Breast epithelium (tissue), 4 donors: Measurements from ENCODE around the gene BTBD6. TPM values are rescaled to one million over a fixed set of nuclear protein-coding genes. Genes with fewer than 3 reads are reported as not detected.

Experiments used
- DNase-seq, 2 donors: peaks; one replicate each; pipeline ENCODE4 v3.0.0-alpha.2; 2019; ENCODE audit warnings: low spot score in 2 of 2
- H3K27ac ChIP-seq, 2 donors: fragments of 200-600 bp; sonication (generic) in 1 of 2; one replicate each; pipeline ENCODE4 v1.5.1; 2016 to 2019; ENCODE audit warnings: mild to moderate bottlenecking in 1 of 2
- H3K27me3 ChIP-seq, 2 donors: fragments of 200-600 bp; sonication (generic) in 1 of 2; one replicate each; pipeline versions ENCODE4 v1.5.1 to v1.6.0; 2017 to 2019; ENCODE audit warnings: control low read depth in 1 of 2, mild to moderate bottlenecking in 1 of 2
- H3K36me3 ChIP-seq: fragments of 200-600 bp; one replicate; pipeline ENCODE4 v1.5.1; 2019
- H3K4me1 ChIP-seq, 2 donors: fragments of 200-600 bp; sonication (generic); one replicate each; pipeline ENCODE4 v1.5.1; 2016 to 2019; ENCODE audit warnings: control low read depth in 1 of 2
- H3K4me3 ChIP-seq, 3 donors: fragments of 200-600 bp; sonication (generic); 1 replicate in 2 of 3; 2 replicates in 1 of 3; pipeline ENCODE4 v1.5.1; 2016 to 2019; ENCODE audit warnings: mild to moderate bottlenecking in 3 of 3, moderate library complexity in 2 of 3
- H3K9me3 ChIP-seq, 2 donors: fragments of 200-600 bp; sonication (generic) in 1 of 2; one replicate each; pipeline ENCODE4 v1.5.1; 2016 to 2019; ENCODE audit warnings: control low read depth in 1 of 2
- CTCF ChIP-seq, 3 donors: fragments of 450-650 bp; IDR thresholded peaks; one replicate each; pipeline ENCODE4 v1.5.1; 2016 to 2017; ENCODE audit warnings: antibody characterized with exemption in 3 of 3, mild to moderate bottlenecking in 3 of 3, moderate library complexity in 3 of 3
- POLR2A ChIP-seq: fragments of 450-650 bp; IDR thresholded peaks from one replicate; pipeline ENCODE4 v1.6.1; 2016; ENCODE audit warnings: antibody characterized with exemption, mild to moderate bottlenecking, moderate library complexity
- POLR2AphosphoS5 ChIP-seq, 3 donors: sonication (generic); formaldehyde crosslinking; IDR thresholded peaks; one replicate each; pipeline ENCODE4 v1.6.1; 2017; ENCODE audit warnings: antibody characterized with exemption in 3 of 3
- intact Hi-C: fragments of 100-400 bp; cut with DNase I; formaldehyde crosslinking; loops from one replicate; pipeline ENCODE4 v1.15.1; 2023; ENCODE audit warnings: low total_unique reads
- total RNA-seq, 3 donors: library from RNA; depleted of rRNA; stranded (reverse); fragments of >200 nt; gene quantifications; one replicate each; pipeline ENCODE4 v1.1.0, GENCODE V29; 2016

BTBD6 gene
- total RNA-seq, 3 donors from 2014 or later = 37.0 to 86.1 (median 41.0) TPM

DNA sequence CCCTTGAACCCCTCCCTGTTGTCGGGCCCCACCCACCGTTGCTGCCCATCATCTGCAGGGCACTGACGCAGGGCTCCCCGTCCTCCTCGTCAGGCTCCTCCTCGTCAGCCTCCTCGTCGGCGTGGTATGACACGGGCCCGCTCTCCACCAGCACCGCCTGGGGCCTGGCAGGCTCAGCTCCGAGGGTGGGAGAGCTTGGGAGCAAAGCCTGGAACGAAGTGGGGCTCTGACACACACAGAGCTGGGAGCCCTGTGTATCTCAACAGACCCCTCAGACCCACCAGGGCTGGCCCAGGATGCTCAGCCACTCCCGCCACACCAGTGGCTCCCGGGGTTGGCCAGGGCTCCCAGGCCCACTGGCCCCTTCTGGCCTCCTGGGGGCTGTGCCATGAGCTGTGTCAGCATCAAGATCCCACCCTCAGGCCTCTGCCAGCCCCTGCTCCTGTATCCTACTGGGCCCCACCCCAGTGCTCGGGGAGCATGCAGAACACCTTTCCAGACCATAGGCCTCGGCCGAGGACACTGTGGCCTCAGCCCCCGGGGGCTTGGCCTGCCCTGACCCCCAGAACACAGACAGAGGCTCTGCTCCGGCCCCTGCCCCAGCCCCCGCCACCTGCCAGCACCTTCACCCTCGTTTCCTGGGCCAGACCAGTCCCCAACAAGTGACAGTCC lies 37.1 kb upstream of the BTBD6 start:
- Histone ChIP-seq H3K4me1 (no peaks in the 10 kb centered on the region), H3K27me3 (no peaks in the 10 kb centered on the region), H3K4me3 (no peak overlapping the region), H3K27ac (no peak overlapping the region), H3K9me3 (no peaks in the 10 kb centered on the region), H3K36me3 (no peaks in the 10 kb centered on the region)
- intact Hi-C loops = loop anchor here (10.0 kb wide), 1 partner anchor 134 kb away; no protein-coding TSS in a partner anchor
- DNase-seq = no peak
- TF ChIP-seq POLR2AphosphoS5 (IDR thresholded peaks at IDR 0.05) (no peak), POLR2A (no peak), CTCF (IDR thresholded peaks at IDR 0.05) (no peak)

DNA sequence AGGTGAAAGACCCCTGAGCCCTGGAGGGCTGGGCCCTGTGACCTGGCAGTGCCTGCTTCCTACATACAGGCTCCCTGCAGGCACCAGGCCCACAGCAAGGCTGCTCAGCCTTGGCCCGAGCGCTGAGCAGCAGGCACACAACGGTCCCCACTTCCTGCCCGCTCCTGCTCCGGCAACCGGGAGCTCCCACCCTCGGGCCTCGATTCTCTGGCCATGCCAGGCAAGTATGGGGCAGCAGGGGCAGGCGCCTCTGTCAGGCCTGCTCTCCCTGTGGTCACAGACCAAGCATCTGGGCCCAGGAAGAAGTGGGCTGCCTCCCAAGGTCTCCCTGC lies 36.6 kb upstream of the BTBD6 start:
- Histone ChIP-seq H3K27ac (no peak overlapping the region), H3K36me3 (no peaks in the 10 kb centered on the region), H3K4me1 (no peaks in the 10 kb centered on the region), H3K27me3 (no peaks in the 10 kb centered on the region), H3K4me3 (no peak overlapping the region), H3K9me3 (no peaks in the 10 kb centered on the region)
- no peak for DNase-seq
- no peak for TF ChIP-seq POLR2AphosphoS5 (IDR thresholded peaks at IDR 0.05)
- TF ChIP-seq POLR2A = no peak
- no peak for TF ChIP-seq CTCF (IDR thresholded peaks at IDR 0.05)
- intact Hi-C loops = loop anchor here (10.0 kb wide), 1 partner anchor 133 kb away; no protein-coding TSS in a partner anchor

DNA sequence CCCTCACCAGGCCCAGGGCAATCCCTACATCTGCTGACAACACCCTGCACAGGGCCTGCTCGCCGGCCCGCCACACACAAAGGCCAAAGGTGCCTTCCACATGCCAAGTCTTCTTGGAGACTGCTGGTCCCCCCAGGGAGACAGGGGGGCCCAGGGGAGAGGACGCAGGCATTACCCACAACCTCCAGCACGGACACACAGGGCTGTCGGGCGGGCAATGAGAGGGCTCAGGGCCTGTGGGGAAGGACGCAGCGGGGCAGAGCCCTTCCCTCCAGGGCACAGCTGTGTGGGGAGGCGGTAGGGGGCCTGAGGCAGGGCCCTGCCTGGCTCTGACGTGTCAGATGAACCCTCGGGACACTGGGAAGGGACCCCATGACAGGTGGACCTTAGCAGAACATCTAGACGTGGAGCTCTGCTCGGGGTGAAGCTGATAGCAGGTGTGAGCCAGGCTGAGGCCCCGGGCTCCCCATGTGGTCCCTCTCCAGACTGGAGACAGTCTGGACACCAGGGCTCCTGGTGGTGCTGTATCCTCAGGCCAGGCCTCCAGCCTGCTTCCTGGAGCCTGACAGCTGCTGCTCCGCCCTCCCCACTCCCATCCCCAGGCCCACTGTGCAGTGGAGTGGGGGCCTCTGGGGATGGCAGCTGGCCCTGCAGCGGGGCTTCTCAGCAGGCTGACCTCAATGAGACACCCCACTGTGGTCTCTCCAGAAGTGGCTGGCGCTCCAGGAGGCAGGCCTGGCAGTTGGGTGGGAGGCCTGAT lies 35.6 kb upstream of the BTBD6 start:
- intact Hi-C loops = loop anchor here (10.0 kb wide), 1 partner anchor 132 kb away; no protein-coding TSS in a partner anchor
- no peak for TF ChIP-seq CTCF (IDR thresholded peaks at IDR 0.05)
- no peak for TF ChIP-seq POLR2AphosphoS5 (IDR thresholded peaks at IDR 0.05)
- TF ChIP-seq POLR2A = no peak
- H3K36me3 ChIP-seq = no peaks in the 10 kb centered on the region

DNA sequence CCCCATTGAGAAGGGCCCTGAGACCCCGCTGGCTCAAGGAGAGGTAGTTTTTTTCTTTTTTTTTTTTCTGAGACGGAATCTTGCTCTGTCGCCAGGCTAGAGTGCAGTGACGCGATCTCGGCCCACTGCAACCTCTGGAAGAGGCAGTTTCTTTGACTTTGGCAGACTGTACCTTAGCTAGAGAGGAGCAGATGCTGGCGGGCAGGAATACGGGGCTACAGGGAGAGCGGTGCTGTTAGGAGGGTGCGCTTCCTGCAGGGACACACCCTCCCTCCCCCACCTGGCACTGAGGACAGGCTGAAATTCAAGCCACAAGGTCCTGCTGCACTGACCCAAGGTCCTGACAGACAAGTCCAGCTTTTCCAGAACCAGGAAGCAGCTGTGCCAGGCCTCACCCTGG lies 35.0 kb upstream of the BTBD6 start:
- H3K4me1 ChIP-seq = no peaks in the 10 kb centered on the region
- no peak overlapping the region for H3K27ac ChIP-seq
- TF ChIP-seq CTCF (IDR thresholded peaks at IDR 0.05) (no peak), POLR2A (no peak), POLR2AphosphoS5 (IDR thresholded peaks at IDR 0.05) (no peak)
- no peaks in the 10 kb centered on the region for H3K9me3 ChIP-seq
- H3K36me3 ChIP-seq = no peaks in the 10 kb centered on the region
- DNase-seq = no peak
- no peaks in the 10 kb centered on the region for H3K27me3 ChIP-seq
- H3K4me3 ChIP-seq = no peak overlapping the region
- intact Hi-C loops = loop anchor here (10.0 kb wide), 1 partner anchor 131 kb away; no protein-coding TSS in a partner anchor

More for the DNA sequence above, 35.6 kb upstream of the BTBD6 start:
- no peak overlapping the region for H3K4me3 ChIP-seq
- H3K4me1 ChIP-seq = no peaks in the 10 kb centered on the region
- no peak overlapping the region for H3K27ac ChIP-seq
- no peak for DNase-seq
- no peaks in the 10 kb centered on the region for H3K9me3 ChIP-seq
- no peaks in the 10 kb centered on the region for H3K27me3 ChIP-seq

DNA sequence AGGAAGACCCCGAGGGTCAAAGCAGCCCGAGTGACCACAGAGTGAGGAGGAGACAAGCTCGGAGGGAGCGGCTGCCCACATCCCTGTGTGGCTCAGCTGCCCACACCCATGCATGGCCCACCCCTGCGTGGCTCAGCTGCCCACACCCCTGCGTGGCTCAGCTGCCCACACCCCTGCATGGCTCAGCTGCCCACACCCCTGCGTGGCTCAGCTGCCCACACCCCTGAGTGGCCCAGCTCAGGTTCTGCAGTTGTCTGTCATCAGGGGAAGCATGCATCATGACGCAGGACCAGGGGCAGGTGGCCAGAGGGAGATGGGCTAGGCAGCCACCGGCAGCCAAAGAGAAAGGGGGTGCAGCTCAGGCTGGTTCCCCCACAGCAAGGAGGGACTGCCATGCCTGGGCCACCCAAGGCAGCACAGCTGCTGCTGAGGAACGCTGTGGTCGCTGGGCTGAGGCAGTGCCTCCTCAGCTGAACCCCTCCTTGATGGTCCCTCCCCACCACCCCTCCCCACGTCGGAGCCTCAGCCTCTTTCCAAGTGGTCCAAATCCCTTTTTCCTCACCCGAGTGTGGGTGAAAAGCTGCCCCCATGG lies 33.9 kb upstream of the BTBD6 start:
- no peak for DNase-seq
- no peaks in the 10 kb centered on the region for H3K36me3 ChIP-seq

More for the DNA sequence above, 33.9 kb upstream of the BTBD6 start:
- TF ChIP-seq CTCF (IDR thresholded peaks at IDR 0.05) (no peak), POLR2AphosphoS5 (IDR thresholded peaks at IDR 0.05) (no peak), POLR2A (no peak)
- Histone ChIP-seq H3K27ac (no peak overlapping the region), H3K4me1 (no peaks in the 10 kb centered on the region), H3K9me3 (no peaks in the 10 kb centered on the region), H3K27me3 (no peaks in the 10 kb centered on the region), H3K4me3 (no peak overlapping the region)
- intact Hi-C loops = loop anchor here (10.0 kb wide), 1 partner anchor 130 kb away; no protein-coding TSS in a partner anchor
